ENCODE results near the gene CDH13.

- TF ChIP-seq EZH2 (IDR thresholded peaks at IDR 0.05; ENCODE audit: borderline replicate concordance, low read depth, low read length, severe bottlenecking), result no peak
- no peak for TF ChIP-seq CTCF (IDR thresholded peaks at IDR 0.05; ENCODE audit: borderline replicate concordance, extremely low read depth, low read length, poor library complexity, severe bottlenecking)
These were observed 1079.6 kb downstream of the CDH13 start for GRCh38 chr16:83706394-83706793.
